ENCODE measurements around the gene SLC7A5.
A peak's percentile ranks its signal among the peaks of the same experiment; 100 is the strongest.

The SLC7A5 gene

GRCh38 chr16:87780385-87780989 lies 88.8 kb downstream of the SLC7A5 start:
- no peak overlapping the region for H3K4me3 ChIP-seq (ENCODE audit: low read depth, low read length)
- TF ChIP-seq, protein P1, sequence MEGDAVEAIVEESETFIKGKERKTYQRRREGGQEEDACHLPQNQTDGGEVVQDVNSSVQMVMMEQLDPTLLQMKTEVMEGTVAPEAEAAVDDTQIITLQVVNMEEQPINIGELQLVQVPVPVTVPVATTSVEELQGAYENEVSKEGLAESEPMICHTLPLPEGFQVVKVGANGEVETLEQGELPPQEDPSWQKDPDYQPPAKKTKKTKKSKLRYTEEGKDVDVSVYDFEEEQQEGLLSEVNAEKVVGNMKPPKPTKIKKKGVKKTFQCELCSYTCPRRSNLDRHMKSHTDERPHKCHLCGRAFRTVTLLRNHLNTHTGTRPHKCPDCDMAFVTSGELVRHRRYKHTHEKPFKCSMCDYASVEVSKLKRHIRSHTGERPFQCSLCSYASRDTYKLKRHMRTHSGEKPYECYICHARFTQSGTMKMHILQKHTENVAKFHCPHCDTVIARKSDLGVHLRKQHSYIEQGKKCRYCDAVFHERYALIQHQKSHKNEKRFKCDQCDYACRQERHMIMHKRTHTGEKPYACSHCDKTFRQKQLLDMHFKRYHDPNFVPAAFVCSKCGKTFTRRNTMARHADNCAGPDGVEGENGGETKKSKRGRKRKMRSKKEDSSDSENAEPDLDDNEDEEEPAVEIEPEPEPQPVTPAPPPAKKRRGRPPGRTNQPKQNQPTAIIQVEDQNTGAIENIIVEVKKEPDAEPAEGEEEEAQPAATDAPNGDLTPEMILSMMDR (IDR thresholded peaks at IDR 0.05; ENCODE audit: insufficient read depth, low read depth, low read length, missing control alignments), result no peak
- DNase-seq (ENCODE audit: low read depth), result peak; percentile 91

Data from GM12865 (cell line).